Nephron (organoid): ENCODE results near the gene NEGR1.

Experiments used
- H3K27ac Mint-ChIP-seq, 3 experiments: 2 replicates each; pipeline ENCODE4 v1.8.0; 2020; ENCODE audit warnings: mixed read lengths in 3 of 3, mild to moderate bottlenecking in 2 of 3, moderate library complexity in 1 of 3
- H3K27me3 Mint-ChIP-seq: 2 replicates; pipeline ENCODE4 v1.8.0; 2021; ENCODE audit warnings: low read depth, mild to moderate bottlenecking, moderate library complexity, mixed read lengths
- H3K36me3 Mint-ChIP-seq: 2 replicates; pipeline ENCODE4 v1.8.0; 2020; ENCODE audit warnings: low read depth, mixed read lengths
- H3K4me1 Mint-ChIP-seq: 2 replicates; pipeline ENCODE4 v1.8.0; 2020; ENCODE audit warnings: mixed read lengths
- H3K4me3 Mint-ChIP-seq, 3 experiments: 2 replicates each; pipeline ENCODE4 v1.8.0; 2020; ENCODE audit warnings: mild to moderate bottlenecking in 3 of 3, mixed read lengths in 3 of 3, moderate library complexity in 2 of 3
- H3K9me3 Mint-ChIP-seq: 2 replicates; pipeline ENCODE4 v1.8.0; 2020; ENCODE audit warnings: mixed read lengths
- TF ChIP-seq, protein P1 (sequence below), 3 experiments: fragments of 200-600 bp; sonication (generic); IDR thresholded peaks; one replicate each; pipeline ENCODE4 v1.5.0; 2021; ENCODE audit warnings: antibody characterized with exemption in 3 of 3; ENCODE audit not compliant: unreplicated experiment in 3 of 3

NEGR1 gene

DNA sequence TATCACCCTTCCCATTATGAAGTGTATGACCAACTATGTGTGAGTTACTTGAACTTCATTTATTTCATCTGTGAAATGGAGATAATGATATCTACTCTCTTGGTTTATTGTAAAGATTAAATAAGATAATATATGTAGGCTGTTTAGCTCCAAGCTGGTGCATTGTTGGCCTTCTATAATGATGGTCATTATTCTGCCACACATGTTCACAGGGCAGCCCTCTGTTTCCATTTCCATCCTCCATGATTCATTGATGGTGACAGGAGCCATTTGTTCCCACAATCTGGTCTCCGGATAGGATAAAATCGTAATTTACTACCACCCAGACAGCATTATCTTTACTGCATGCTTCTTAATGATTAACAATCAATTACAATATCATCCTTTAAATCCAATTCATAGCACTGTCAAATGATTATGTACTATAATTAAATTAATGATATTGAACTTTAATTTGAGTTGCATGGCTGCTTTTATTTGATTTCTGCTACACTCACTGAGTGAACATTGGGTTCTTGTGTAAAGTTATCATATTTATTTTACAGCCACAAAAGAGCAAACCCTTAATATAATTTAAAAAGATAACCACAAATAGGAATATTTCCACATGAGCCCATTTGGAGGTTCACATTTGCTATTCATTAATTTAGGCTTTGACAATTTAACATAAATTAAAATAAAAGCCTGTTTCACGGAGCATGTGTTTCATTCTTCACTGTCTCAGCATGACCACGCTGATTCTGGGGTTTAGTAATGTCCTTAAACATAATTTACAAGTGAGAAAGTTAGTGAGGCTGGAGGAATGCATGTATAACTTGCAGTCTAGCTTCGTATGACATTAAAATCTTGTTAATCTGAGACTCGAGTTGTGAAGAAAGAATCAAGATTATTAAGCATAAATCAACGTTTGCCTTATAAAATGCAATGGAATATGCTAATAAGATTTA lies 605.1 kb downstream of the NEGR1 start:
- H3K27ac Mint-ChIP-seq: peak overlapping the region in 1 of 3 experiments; percentile 57
- no peaks in the 10 kb centered on the region for H3K36me3 Mint-ChIP-seq

DNA sequence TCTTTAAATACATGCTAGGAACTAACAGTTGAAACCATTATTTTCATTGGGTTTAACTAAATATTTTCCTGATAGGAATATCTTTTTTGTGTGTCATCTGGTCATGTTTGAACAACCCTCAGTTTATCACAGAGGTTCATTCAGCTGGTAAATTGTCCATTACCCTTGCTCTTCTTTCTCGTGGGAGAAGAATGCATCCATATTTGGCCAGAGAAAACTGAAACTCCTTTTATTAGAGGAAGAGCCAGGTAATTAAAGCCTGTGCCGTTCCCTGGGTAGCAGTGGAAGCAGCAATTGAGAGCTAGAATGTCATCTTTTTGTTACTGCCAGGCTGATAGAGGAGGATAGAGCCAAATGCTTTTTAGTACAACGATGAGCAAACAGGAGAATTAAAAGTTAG lies 614.3 kb downstream of the NEGR1 start:
- no peak overlapping the region for H3K4me3 Mint-ChIP-seq
- H3K27ac Mint-ChIP-seq: no peak overlapping the region
- H3K9me3 Mint-ChIP-seq: no peaks in the 10 kb centered on the region
- no peaks in the 10 kb centered on the region for H3K27me3 Mint-ChIP-seq
- no peaks in the 10 kb centered on the region for H3K36me3 Mint-ChIP-seq
- TF ChIP-seq, protein P1, sequence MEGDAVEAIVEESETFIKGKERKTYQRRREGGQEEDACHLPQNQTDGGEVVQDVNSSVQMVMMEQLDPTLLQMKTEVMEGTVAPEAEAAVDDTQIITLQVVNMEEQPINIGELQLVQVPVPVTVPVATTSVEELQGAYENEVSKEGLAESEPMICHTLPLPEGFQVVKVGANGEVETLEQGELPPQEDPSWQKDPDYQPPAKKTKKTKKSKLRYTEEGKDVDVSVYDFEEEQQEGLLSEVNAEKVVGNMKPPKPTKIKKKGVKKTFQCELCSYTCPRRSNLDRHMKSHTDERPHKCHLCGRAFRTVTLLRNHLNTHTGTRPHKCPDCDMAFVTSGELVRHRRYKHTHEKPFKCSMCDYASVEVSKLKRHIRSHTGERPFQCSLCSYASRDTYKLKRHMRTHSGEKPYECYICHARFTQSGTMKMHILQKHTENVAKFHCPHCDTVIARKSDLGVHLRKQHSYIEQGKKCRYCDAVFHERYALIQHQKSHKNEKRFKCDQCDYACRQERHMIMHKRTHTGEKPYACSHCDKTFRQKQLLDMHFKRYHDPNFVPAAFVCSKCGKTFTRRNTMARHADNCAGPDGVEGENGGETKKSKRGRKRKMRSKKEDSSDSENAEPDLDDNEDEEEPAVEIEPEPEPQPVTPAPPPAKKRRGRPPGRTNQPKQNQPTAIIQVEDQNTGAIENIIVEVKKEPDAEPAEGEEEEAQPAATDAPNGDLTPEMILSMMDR (IDR thresholded peaks at IDR 0.05; ENCODE audit: unreplicated experiment in 3 of 3): no peak
- peaks cover 5% of the 10 kb centered on the region for H3K4me1 Mint-ChIP-seq

More for the DNA sequence above, 605.1 kb downstream of the NEGR1 start:
- Mint-ChIP-seq H3K9me3 (peaks cover 2% of the 10 kb centered on the region), H3K27me3 (no peaks in the 10 kb centered on the region), H3K4me1 (peaks cover 6% of the 10 kb centered on the region), H3K4me3 (no peak overlapping the region)
- TF ChIP-seq, protein P1 (IDR thresholded peaks at IDR 0.05; ENCODE audit: unreplicated experiment in 3 of 3): no peak

DNA sequence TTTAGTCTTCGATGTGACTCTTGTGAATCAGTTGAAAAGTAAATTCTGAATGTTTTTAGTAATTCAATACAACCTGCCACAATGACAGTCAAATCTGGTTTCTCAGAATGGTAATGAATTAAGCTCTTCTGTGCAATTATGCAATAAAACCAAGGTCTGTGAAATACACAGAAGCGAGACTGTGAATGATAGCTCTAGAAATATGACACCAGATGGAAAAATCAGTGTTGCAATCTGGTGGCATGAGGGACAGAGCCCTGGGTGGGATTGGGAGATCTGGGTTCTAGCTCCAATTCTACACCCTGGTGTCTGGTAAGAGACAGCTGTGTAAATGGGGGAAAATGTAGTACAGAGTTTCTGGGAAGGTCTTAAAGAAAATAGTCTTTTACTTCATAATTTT lies 615.1 kb downstream of the NEGR1 start:
- peaks cover 5% of the 10 kb centered on the region for H3K4me1 Mint-ChIP-seq
- TF ChIP-seq, protein P1 (IDR thresholded peaks at IDR 0.05; ENCODE audit: unreplicated experiment in 3 of 3): no peak
- no peaks in the 10 kb centered on the region for H3K9me3 Mint-ChIP-seq
- no peaks in the 10 kb centered on the region for H3K27me3 Mint-ChIP-seq
- H3K4me3 Mint-ChIP-seq: no peak overlapping the region
- H3K36me3 Mint-ChIP-seq: no peaks in the 10 kb centered on the region
- H3K27ac Mint-ChIP-seq: no peak overlapping the region

DNA sequence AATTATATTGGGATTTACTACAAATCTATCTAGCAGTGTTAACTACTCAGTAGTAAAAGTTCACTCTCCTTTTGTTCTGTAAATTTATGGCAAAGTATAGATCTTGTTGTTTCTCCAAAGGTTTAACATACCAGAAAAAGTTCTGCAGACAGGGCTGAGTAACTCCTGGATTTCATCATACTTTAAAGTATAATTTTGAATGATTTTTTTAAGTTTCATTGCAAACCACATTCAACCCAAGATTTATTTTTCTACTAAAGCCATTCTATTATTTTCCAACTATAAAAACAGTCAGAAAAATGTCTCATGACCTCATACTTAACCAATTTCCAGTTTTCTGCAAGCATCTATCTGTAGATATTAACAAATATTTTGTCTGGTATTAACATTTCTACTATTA lies 615.7 kb downstream of the NEGR1 start:
- Mint-ChIP-seq H3K27me3 (no peaks in the 10 kb centered on the region), H3K36me3 (no peaks in the 10 kb centered on the region)
- TF ChIP-seq, protein P1 (IDR thresholded peaks at IDR 0.05; ENCODE audit: unreplicated experiment in 3 of 3): no peak

DNA sequence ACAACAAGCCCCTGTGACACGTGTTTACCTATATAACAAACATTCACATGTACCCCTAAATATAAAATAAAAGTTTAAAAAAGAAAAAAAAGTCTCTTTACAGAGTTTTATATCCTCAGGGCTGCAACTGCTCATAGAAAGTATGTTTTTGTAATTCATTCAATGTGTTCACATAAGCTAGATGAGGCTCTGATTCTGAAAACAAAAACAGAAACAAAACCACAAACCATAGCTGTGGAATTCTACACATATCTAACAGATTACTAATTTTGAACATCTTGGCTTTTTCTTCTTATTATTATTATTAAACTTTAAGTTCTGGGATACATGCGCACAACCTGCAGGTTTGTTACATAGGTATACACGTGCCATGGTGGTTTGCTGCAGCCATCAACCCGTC lies 621.9 kb downstream of the NEGR1 start:
- no peaks in the 10 kb centered on the region for H3K9me3 Mint-ChIP-seq

More for the DNA sequence above, 615.7 kb downstream of the NEGR1 start:
- Mint-ChIP-seq H3K4me1 (peaks cover 5% of the 10 kb centered on the region), H3K27ac (no peak overlapping the region), H3K9me3 (no peaks in the 10 kb centered on the region), H3K4me3 (no peak overlapping the region)

More for the DNA sequence above, 621.9 kb downstream of the NEGR1 start:
- peaks cover 11% of the 10 kb centered on the region for H3K4me1 Mint-ChIP-seq
- no peak overlapping the region for H3K27ac Mint-ChIP-seq
- TF ChIP-seq, protein P1 (IDR thresholded peaks at IDR 0.05; ENCODE audit: unreplicated experiment in 3 of 3): no peak
- no peaks in the 10 kb centered on the region for H3K27me3 Mint-ChIP-seq
- H3K4me3 Mint-ChIP-seq: no peak overlapping the region
- H3K36me3 Mint-ChIP-seq: no peaks in the 10 kb centered on the region
